HG03342 (cell line): Measurements from ENCODE around the gene PLXNA4.

Source experiments
- ATAC-seq: cut with Tn5 transposase; IDR thresholded peaks from one replicate; pipeline ENCODE4 v1.9.1; 2021; ENCODE audit warnings: mild to moderate bottlenecking, moderate library complexity; ENCODE audit not compliant: unreplicated experiment

PLXNA4 gene

GRCh38 chr7:132336797-132337196 lies 239.5 kb downstream of the PLXNA4 start:
- ATAC-seq: no peak

DNA sequence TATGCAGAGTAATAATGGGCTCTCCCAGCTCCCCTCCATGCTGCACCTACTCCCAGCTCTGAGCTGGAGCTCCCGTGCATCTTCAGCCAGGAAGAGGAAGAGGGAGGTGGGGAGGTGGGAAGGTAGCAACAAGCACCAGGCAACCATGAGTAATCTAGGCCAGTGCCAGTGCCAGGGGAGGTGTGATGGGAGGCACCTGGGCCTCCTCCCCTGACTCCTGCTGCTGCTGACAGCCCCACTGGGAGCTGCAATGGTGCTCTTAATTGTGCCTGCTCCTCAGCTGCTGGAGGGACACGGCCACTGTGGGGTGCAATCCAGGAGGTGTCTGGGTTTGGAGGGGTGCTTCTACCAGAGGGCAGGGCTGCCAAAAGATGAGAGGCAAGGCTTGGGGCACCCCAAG lies 243.0 kb downstream of the PLXNA4 start:
- ATAC-seq: no peak

DNA sequence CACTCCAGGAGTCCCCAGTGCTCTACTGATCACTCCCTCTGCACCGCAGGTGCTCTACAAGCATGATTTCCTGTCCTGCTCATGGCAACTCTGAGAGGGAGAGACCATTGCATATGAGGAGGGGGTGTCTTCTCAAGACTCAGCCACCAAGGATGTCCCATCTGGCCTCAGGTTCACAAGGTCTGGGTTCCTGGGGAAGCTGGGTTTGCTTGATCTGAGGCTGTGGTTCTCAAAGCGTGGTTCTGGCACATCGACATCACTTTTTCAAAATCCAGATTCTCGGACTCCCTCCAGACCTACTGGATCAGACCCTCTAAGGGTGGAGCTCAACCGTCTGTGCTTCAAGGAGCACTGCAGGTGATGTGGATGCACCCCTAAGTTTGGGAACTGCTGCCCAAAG lies 247.5 kb downstream of the PLXNA4 start:
- no peak for ATAC-seq

DNA sequence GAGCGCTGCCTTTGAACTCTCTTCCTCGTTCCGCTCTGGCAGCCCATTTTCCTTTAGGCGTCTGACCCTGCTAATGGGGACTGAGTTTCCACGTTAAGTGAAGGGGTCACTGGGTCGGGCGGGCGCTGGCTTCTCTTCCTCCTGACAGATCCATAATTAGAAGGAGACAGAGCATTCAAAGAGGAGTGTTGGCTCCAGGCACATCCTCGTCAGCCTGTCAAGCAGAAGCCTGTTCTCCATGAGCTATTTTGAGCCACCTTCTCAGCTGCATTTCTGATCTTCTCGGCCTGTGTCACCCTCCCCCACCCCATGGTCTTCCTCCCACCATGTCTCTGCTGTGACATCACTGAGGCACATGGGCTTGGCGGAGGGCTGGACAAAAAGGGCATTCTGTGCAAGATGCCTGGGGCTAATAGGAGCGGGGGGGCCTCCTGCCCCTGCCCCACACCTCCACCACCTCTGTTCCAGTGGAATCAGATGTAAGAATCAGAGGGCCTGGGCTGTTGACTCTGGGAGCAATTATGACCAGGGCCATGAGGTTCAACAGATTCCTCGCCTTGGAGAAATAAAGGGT lies 248.1 kb downstream of the PLXNA4 start:
- no peak for ATAC-seq

GRCh38 chr7:132326878-132327589 lies 249.2 kb downstream of the PLXNA4 start:
- no peak for ATAC-seq

GRCh38 chr7:132322970-132323369 lies 253.3 kb downstream of the PLXNA4 start:
- ATAC-seq: no peak

GRCh38 chr7:132321387-132321786 lies 254.9 kb downstream of the PLXNA4 start:
- no peak for ATAC-seq

DNA sequence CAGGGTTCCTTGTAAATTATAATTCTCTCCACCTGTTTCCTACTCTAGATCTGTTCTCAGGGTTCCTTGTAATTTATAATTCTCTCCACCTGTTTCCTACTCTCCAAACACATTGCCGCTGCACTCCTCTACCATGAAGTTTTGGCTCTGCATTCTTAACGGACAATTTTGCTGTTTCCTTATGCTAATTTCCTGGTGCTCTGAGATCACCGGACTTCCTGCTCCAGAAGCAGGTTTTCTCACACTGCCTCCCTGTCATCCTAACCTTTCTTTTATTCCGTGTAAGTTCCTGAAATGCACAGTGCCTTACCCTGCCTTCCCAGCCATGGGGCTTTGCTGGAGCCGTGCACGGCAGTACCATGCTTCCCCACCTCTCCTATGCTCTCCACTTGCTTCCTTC lies 256.8 kb downstream of the PLXNA4 start:
- ATAC-seq: no peak

DNA sequence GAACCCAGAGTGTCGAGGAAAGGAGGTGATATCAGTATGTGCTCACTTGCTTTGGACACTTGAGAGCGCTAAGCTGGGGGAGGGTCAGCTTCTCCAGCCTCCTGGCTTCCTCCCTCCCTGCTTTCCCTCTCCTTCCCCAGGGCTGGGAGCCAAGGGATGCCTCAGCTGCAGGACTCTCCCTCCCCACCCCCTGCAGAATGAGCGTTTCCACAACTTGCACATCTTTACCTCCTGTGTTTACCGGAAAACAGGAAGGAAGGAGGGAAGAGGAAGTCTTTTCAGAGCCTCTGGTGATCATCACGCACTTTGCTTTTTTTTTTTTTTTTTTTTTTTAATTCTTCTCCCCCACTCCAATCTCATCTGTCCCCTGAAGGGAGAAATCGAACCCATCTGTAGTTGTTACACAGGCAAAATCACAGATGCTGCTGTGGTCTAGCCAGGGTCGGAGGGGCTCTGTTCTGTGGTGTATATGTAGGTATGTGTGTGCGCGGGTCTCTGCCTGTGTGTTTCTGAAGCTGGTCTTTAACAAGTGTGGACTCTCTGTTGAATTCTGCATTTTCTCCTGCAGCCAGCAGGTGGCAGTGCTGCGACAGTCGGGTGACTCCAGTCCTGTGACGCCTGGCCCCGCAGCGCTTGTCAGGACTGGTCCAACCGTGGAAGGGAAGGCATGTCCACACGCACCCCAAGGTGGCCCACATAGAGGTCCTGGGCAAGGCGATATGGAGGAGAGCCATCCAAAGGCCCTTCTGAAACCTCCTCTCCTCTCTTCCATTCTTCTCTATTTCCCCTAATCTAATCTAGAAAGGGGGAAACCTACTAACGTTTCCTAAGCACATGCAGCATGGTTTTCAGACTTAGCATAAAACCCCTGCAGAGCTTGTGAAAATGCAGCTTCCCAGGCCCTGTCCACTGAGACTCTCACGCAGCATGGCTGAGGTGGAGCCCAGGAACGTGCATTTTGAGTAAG lies 257.6 kb downstream of the PLXNA4 start:
- peak; percentile 92 for ATAC-seq

- ATAC-seq: no peak
These were observed 258.4 kb downstream of the PLXNA4 start for GRCh38 chr7:132317701-132318351.

DNA sequence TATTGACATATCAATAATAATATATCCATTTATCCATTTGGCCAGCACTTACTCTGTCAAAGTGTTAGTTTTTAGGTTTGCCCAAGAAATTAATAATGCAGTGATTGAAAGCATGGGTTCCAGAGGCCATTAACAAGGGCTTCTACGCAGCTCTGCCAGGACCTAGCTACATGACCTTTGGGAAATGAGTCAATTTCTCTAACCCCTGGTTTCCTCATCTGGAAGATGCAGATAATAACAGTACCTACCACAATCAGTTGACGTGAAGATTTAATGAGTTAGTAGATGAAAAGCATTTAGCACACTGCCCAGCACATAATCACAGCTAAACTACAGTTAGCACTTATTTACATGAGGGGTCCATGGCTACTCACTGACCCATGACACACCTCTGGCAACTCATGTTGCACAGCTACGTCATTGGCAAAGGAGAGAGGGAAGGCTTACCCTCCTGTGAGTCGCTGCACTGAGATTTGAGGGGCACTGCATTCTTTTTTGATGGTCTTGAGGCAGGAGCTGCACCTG lies 263.7 kb downstream of the PLXNA4 start:
- ATAC-seq: no peak

GRCh38 chr7:132311733-132312132 lies 264.5 kb downstream of the PLXNA4 start:
- no peak for ATAC-seq

- no peak for ATAC-seq
These were observed 267.0 kb downstream of the PLXNA4 start for GRCh38 chr7:132309102-132309805.

DNA sequence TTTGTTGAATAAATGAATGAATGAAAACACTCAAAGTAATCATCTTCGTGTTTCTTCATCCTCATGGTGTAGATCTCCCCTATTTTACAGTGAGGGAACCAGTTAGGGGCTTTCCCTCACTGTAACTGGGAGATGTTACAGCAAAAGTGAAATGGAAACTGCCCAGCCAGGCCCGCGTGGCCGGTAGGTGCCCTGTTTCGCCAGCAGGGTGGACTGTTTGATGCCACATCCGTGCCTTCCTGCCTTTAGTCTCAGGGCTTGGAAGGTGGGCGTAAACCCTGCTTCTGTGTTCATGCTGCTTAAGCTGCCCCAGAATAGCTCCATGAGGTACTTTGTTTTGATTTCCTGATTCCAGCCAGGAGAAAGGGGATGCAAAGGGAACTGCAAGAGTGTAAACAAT lies 268.8 kb downstream of the PLXNA4 start:
- ATAC-seq: no peak

- ATAC-seq: no peak
These were observed 275.5 kb downstream of the PLXNA4 start for GRCh38 chr7:132300599-132301277.

- no peak for ATAC-seq
These were observed 277.5 kb downstream of the PLXNA4 start for GRCh38 chr7:132298790-132299189.

DNA sequence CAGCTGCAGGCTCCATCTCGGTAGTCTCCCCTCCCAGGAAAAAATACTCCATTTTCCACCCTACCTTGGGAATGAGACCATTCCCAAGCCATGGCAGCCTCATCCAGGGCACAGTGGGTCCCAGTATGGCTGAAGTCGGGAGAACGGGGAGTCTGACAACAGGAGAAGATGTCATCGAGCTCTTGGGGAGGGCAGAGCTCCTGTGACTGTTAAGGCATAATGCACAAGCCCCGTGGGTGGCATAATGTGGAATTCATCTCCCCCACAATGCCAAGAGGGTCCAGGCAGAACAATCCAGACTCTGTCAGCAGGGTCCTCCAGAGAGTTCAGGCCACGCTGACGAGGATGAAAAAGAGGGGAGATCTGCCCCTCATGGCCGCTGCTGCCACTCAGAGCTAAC lies 279.4 kb downstream of the PLXNA4 start:
- ATAC-seq: no peak

DNA sequence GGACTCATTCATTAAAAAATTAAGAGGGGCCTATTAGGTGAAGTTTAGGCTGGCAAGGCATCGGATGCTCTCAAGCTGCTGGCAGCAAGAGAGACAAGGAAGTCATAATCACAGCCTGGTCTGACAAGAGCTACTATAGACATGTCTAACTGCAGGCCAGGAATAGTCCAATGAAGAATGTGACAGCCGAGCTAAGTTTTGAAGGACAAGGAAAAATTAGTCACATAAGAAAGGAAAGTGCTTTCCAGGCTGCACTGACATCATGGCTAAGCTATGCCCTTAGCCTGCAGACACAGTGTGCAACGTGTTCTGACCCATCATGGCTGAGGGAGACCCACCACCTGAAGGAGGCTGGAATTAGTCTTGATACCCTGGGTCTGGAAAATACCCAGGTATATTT lies 281.1 kb downstream of the PLXNA4 start:
- no peak for ATAC-seq

- no peak for ATAC-seq
These were observed 283.5 kb downstream of the PLXNA4 start for GRCh38 chr7:132292803-132293202.

DNA sequence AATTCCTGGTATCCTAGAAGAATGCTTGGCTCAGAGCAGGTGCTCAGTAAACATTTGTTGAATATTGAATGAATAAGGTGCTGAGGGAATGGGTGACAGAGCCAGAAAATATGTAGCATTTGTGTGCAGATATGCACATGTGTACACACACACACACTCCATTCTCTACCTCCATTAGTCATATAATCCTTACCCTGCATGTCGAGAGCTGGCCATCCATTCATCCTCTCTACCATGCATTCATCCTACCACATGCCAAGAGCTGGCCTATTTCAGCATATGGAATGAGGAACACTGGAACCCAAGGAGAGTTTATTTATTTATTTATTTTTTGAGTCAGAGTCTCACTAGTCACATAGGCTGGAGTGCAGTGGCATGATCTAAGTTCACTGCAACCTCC lies 284.8 kb downstream of the PLXNA4 start:
- no peak for ATAC-seq
